ENCODE data around the gene RBM42.
A peak's percentile ranks its signal among the peaks of the same experiment; 100 is the strongest.

Gene RBM42

DNA sequence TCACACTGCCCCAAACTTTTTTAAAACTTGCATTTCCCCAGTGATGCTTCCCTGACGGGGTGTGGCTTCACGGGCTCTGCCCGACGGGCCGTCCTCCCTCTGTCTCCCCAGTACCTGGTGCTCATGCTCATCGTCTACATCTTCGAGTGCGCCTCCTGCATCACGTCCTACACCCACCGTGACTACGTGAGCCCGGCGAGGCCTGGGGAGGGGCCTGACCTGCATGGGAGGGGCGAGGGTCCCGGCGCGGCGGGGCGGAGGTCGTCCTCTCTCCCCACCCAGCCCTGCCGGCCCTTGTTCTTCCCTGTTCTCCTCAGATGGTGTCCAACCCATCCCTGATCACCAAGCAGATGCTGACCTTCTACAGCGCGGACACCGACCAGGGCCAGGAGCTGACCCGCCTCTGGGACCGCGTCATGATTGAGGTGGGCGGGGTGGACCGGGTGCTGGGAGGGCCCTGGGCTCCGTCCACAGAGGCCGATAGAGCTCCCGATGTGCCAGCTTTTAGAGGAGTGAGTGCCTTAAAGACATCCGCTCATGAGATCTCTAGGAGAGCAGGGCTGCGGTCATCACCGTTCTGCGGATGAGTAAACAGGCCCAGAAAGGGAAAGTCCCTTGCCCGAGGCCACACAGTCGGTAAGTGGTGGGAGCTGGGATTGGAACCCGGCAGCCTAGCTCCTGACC lies 44.4 kb downstream of the RBM42 start:
- TF ChIP-seq, protein P1, sequence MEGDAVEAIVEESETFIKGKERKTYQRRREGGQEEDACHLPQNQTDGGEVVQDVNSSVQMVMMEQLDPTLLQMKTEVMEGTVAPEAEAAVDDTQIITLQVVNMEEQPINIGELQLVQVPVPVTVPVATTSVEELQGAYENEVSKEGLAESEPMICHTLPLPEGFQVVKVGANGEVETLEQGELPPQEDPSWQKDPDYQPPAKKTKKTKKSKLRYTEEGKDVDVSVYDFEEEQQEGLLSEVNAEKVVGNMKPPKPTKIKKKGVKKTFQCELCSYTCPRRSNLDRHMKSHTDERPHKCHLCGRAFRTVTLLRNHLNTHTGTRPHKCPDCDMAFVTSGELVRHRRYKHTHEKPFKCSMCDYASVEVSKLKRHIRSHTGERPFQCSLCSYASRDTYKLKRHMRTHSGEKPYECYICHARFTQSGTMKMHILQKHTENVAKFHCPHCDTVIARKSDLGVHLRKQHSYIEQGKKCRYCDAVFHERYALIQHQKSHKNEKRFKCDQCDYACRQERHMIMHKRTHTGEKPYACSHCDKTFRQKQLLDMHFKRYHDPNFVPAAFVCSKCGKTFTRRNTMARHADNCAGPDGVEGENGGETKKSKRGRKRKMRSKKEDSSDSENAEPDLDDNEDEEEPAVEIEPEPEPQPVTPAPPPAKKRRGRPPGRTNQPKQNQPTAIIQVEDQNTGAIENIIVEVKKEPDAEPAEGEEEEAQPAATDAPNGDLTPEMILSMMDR (IDR thresholded peaks at IDR 0.05; ENCODE audit: low read depth, low read length, missing control alignments) = no peak
- DNase-seq (ENCODE audit: low read depth) = no peak
- H3K4me3 ChIP-seq (ENCODE audit: low read depth, low read length) = peak overlapping the region; percentile 34

DNA sequence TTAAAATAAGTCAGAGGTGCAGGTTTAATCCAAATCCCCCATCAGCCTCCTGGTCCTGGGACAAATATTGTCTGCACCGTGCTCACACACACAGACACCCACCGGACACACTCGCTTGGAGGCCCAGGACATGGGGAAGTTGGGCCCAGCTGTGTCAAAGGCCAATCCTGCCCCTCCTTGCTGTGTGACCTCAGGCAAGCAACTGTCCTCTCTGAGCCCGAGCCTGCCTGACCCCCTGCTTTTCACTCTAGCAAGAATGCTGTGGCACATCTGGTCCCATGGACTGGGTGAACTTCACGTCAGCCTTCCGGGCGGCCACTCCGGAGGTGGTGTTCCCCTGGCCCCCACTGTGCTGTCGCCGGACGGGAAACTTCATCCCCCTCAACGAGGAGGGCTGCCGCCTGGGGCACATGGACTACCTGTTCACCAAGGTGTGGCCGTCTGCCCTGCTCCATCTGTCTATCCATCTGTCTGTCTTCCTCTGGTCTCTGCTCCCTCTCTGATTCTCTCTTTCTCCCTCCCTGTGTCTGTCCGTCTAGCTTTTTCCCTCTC lies 46.8 kb downstream of the RBM42 start:
- TF ChIP-seq, protein P1 (IDR thresholded peaks at IDR 0.05; ENCODE audit: low read depth, low read length, missing control alignments) = no peak
- H3K4me3 ChIP-seq (ENCODE audit: low read depth, low read length) = no peak overlapping the region
- no peak for DNase-seq (ENCODE audit: low read depth)
